ENCODE data around the gene SMARCC1.

GRCh38 chr3:47741925-47742324 is 39.8 kb downstream of the SMARCC1 start:
- TF ChIP-seq CEBPB (IDR thresholded peaks at IDR 0.05; ENCODE audit: low read depth, low read length) (no peak), POLR2A (IDR thresholded peaks at IDR 0.05; ENCODE audit: low read depth, low read length) (no peak), CTCF (conservative IDR thresholded peaks at IDR 0.05; ENCODE audit: low read depth, low read length) (no peak), BHLHE40 (IDR thresholded peaks at IDR 0.05; ENCODE audit: low read depth, low read length) (no peak), RCOR1 (IDR thresholded peaks at IDR 0.05; ENCODE audit: insufficient replicate concordance, low read length) (no peak), MAFK (IDR thresholded peaks at IDR 0.05; ENCODE audit: low read depth, low read length) (no peak), RFX5 (IDR thresholded peaks at IDR 0.05; ENCODE audit: low read depth, low read length) (no peak)
